ENCODE results near the gene SDCBP2.

The SDCBP2 gene

DNA sequence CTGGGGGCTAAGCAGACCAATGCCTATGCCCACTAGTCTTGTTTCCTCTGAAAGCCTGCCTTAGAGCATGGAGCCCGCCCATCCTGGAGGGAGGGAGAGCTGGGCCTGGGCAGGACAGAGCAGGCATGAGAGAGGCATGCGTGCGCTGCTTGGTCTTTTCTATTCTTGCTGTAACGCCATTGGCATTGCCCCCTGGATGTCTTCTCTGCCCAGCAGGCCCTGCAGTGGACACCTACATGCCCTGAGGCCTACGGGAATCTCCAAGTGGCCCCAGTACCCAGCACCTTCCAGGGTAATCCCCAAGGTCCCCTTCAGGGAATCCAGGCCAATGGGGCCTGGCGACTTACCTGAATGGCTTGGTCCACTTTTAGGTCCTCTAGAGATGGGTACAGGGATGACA, 8.9 kb downstream of the SDCBP2 start:
- no peak overlapping the region for H3K4me3 ChIP-seq (ENCODE audit: low read length)
- TF ChIP-seq ZNF274 (IDR thresholded peaks at IDR 0.05; ENCODE audit: low read depth, low read length) = no peak

DNA sequence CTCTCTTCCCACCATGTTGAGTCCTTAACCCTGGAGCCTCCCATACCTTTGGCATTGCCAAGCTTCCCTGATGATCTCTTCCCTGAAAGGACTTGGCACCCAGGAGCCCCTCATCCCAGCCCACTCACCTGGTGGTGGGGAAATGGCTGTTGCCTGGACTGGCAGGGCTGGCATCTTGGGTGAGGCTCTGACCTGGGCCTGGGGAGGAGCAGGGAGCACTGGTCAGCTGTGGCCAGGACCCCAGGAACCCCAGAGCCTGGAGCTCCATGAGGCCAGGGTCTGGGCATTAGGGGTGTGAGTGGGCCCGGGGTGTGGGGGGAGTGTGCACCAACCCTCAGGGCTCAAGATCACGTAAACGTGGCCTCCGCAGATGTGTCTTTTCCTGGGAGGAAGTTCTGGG, 9.5 kb downstream of the SDCBP2 start:
- TF ChIP-seq ZNF274 (IDR thresholded peaks at IDR 0.05; ENCODE audit: low read depth, low read length) = no peak
- H3K4me3 ChIP-seq (ENCODE audit: low read length) = no peak overlapping the region

DNA sequence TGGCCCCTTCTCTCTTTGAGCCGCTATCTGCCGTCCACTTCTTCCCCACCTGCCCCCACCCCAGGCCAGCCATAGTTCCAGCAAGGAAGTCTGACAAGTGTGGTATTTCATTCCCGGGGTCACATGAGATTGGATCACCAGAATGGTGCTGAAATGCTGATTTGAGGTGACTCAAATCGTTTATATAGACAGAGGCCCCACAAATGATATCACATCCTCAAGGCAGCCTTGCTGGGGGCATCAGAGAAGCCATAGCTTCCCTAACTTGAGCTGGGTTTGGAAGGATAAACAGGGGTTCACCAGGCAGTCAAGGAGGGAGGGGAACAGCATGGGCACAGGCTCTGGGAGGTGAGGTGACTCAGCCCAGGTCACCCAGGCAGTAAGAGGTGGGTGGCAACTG, 9.9 kb downstream of the SDCBP2 start:
- no peak for TF ChIP-seq ZNF274 (IDR thresholded peaks at IDR 0.05; ENCODE audit: low read depth, low read length)
- no peak overlapping the region for H3K4me3 ChIP-seq (ENCODE audit: low read length)

DNA sequence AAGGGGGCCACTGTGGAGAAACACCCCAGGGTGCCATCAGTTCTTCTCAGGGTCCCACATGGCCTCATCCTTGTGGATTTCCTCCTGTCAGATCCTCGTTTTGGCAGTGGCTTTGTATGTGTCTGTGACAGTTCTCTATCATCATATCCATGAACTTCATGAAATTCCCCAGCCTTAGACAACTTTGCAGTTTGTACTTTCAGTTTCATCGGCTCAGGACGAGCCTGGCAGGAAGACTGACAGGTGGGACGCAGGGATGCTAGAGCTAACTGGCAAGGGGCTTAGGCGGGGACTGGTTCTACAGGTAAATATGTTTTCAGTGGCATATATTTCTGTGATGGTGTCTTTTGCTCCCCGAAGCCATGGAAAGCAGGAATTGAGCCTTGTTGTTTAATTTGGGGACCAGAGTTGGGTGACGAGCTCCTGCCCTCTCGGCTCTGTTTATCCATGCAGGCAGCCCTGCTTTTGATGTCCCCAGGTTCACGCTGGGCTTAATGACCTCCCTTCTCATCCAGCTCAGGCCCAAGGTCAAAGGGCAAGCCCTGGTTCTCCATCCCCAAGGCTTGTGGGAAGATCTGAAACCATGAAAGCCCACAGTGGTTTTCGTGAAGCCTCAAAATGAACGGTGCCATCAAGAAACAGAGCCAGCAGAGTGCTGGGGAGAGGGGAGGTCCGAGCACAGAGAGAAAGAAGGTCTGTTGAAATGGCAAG, 11.2 kb downstream of the SDCBP2 start:
- no peak overlapping the region for H3K4me3 ChIP-seq (ENCODE audit: low read length)
- no peak for TF ChIP-seq ZNF274 (IDR thresholded peaks at IDR 0.05; ENCODE audit: low read depth, low read length)

DNA sequence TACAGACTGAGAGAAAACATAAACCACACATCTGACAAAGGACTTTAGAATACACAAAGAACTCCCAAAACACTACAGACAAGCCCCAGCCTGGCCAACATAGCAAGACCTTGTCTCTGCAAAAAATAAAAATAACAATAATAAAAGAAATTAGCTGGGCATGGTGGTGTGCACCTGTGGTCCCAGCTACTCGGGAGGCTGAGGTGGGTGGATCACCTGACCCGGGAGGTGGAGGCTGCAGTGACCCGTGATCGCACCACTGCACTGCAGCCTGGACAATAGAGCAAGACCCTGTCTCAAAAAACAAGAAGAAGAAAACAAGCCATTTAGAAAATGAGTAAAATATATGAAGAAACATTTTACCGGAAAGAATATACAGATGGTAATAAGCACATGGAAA, 13.1 kb downstream of the SDCBP2 start:
- no peak for TF ChIP-seq ZNF274 (IDR thresholded peaks at IDR 0.05; ENCODE audit: low read depth, low read length)
- no peak overlapping the region for H3K4me3 ChIP-seq (ENCODE audit: low read length)

DNA sequence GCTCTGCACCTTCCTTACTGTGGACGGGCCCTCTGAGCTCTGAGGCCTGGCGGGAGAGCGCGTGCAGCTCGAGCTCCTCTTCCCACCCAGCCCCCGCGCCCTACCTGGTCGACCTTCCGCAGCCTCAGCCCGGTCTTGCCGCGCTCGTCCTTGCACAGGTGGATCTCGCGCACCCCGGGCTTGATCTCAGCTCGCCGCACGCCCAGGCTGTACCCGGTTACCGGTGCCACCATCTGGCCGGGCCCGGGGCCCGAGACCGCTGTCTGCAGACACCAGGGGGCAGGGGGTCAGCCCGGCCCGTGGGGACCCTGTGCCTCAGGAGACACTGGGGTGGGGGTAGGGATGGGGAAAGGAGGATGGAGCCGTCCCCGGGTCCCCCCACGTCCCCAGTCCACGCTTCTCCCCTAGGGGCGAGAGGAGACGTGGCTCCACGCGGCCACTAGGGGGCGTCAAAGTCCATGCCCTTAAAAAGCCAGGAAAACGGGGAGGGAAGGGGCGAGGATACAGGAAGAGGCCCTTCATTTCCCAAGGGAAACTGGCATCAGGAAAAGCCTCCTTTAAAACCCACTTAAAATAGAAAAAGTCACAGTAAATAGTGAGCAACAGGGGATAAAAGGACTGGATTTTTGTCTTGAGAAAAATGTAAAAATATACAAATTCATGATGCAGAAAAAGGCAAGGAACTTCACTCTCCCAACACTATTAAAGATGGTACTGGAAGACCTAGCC, 15.5 kb downstream of the SDCBP2 start:
- no peak overlapping the region for H3K4me3 ChIP-seq (ENCODE audit: low read length)
- no peak for TF ChIP-seq ZNF274 (IDR thresholded peaks at IDR 0.05; ENCODE audit: low read depth, low read length)

DNA sequence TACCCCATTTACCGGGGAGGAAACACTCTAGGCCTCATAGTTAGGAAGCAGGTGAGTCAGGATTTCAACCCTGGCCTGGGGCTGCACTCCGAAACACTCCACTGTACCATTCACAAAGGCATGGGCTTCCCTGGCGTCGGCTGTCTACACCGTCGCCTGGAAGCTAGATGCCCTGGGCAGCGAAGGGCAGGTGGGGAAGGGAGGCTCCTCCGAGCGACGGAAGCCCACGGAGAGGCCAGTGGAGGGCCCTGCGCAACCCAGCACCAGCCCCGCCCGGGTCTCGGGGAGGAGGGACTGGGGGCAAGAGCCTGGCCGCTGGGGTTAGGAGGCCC, 16.1 kb downstream of the SDCBP2 start:
- no peak overlapping the region for H3K4me3 ChIP-seq (ENCODE audit: low read length)
- no peak for TF ChIP-seq ZNF274 (IDR thresholded peaks at IDR 0.05; ENCODE audit: low read depth, low read length)

DNA sequence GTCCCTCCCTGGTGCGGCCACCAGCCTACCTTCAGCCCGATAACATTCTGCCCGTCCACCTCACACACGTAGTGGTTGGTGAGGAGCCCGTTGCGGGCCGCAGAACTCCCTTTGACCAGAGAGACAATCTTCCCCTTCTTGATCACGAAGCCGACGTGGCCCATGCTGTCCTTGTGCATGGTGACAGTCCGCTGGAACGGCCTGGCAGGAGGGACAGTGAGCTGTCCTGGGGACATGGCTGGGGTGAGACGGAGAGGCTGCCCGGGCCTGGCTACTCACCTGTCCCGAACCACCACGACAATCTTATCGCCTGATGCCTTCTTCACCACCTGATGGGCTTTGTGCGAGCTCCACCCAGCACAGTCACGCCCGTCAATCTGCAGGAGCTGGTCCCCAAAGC, 16.6 kb downstream of the SDCBP2 start:
- no peak for TF ChIP-seq ZNF274 (IDR thresholded peaks at IDR 0.05; ENCODE audit: low read depth, low read length)

DNA sequence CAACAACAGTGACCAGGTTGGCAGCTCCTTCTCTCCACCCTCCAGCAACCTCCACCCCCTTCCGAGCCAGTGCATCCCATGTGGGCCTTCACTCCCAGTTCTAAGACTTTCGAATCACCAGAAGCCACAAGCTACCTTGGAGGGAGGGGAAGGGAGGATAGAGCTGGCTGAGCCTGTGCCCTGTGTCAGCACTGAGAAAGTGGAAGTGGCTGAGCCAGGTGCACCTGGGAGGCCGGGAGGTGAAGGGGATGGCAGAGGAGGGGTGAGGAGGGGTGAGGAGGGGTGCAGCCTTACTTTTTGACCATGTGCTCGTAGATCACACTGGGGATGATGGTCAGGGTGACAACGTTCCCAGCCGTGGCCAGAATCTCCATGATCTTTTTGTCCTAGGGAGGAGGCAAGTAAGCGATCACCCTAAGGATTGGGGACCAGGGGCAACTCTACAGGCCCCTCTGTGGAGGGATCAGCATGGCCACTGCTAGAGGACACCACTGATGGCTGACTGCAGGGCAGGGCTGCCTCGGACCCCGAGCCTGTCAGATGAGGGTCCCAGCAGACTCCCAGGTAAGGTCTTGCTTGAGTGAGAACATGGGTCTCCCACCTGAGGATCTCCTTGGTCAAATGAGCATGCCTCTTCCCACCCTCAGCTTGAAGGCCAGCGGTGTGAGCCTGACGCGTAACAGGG, 18.3 kb downstream of the SDCBP2 start:
- H3K4me3 ChIP-seq (ENCODE audit: low read length) = no peak overlapping the region
- no peak for TF ChIP-seq ZNF274 (IDR thresholded peaks at IDR 0.05; ENCODE audit: low read depth, low read length)

More for the DNA sequence above, 16.6 kb downstream of the SDCBP2 start:
- H3K4me3 ChIP-seq (ENCODE audit: low read length) = no peak overlapping the region

DNA sequence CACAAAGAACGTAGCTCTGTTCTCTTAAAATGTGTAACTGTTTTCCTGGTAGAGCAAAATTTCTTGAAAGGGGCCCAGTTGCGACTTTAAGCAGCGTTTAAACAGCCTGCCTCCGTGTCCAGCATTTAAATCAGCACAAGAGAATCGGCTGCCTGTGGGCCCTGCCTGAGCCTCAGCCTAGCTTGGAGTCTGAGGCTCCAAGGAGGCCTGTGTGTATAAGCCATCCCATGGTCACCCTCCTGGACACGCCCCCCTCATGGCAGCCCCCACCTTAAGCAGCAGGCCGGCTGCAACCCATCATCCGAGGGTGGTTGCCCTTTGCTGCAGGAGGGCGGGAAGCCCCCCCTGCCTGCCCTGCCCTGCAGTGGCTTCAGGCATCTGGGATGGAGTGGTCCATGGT, 18.9 kb downstream of the SDCBP2 start:
- no peak overlapping the region for H3K4me3 ChIP-seq (ENCODE audit: low read length)
- no peak for TF ChIP-seq ZNF274 (IDR thresholded peaks at IDR 0.05; ENCODE audit: low read depth, low read length)

DNA sequence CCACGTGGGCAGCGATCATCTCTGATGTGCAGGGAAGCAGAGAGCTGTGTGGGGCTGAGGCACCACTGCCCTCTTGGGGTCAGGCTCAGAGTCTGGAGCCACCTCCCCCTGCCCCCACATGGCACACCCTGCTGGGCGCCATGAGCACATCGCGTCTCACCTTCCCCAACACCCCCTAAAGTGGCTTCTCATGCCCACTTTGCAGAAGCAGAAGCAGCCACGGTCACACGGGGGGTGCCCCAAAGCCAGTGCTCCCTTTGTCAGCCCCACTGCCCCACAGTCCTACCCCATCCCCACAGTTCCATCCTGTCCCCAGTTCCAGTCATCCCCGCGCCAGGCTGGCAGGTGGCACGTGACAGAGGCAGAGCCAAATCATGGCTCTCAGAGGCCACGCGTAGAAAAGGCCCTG, 19.5 kb downstream of the SDCBP2 start:
- H3K4me3 ChIP-seq (ENCODE audit: low read length) = no peak overlapping the region

DNA sequence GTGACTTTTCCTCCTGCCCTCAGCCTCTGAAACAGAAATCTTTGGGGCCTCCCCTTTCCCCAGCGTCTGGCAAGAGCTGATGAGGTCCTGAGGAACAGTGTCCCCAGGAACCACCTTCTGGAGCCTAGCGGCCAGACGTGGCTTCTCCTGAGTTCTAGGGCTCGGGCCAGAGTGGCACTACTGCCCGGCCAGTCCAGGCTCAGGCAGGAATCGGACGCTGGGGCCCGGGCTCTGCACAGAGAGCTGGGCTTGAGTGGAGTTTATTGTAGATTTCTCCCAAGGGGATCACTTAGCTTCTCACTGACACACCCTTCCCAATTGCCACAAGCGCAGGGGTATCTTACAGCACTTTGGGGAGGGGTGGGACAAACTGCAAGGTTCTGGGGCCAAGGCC, 20.2 kb downstream of the SDCBP2 start:
- no peak overlapping the region for H3K4me3 ChIP-seq (ENCODE audit: low read length)
- TF ChIP-seq ZNF274 (IDR thresholded peaks at IDR 0.05; ENCODE audit: low read depth, low read length) = no peak

More for the DNA sequence above, 19.5 kb downstream of the SDCBP2 start:
- TF ChIP-seq ZNF274 (IDR thresholded peaks at IDR 0.05; ENCODE audit: low read depth, low read length) = no peak

DNA sequence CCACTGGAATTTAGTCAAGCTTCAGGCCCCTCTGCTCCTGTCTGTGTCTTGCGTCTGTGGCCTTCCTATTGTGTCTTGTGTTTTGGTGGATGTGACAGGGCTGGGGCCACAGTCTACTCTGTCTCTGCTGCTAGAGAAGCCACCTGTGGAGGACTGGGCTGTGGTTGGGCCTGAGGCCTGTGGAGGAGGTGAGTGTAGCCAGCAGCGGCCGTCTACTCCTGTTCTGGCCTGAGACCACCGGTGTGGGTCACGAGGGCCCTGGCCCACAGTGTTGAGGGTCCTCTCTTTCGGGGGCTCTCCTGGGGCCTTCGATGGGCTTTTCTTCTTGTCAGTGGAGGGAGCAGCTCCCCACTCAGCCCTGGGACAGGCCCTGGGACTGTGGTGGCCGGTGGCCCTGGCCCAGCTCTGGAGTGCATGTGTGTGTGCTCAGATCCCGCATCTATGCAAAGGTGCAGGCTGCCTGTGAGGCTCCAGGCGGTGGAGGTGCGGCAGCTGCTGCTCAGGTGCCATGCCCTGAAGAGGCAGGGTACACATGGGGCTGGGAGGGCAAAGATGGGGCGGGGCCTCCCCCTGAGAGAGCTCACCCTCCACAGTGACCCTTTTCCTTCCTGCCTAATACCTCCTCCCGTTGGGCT, 20.8 kb downstream of the SDCBP2 start:
- TF ChIP-seq ZNF274 (IDR thresholded peaks at IDR 0.05; ENCODE audit: low read depth, low read length) = no peak
- no peak overlapping the region for H3K4me3 ChIP-seq (ENCODE audit: low read length)

DNA sequence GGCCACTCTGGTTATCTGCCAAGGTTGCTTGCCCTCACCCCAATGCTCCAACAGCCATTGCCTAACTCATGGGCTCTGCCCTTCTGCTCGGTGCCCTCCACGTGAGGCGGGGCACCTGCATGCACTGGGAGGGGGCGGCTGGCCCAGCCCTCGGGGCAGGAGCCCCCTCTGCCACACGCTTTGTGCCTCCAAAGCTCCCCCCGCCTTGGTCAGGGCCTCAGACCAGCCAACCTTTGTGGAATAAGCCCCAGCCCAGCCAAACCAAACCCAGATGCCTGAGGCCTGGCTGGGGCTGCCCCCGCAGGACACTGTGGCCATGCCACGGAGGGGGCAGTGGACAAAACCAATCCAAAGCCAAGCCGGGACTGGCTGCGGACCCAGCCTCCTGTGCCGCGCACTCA, 21.4 kb downstream of the SDCBP2 start:
- no peak for TF ChIP-seq ZNF274 (IDR thresholded peaks at IDR 0.05; ENCODE audit: low read depth, low read length)
- no peak overlapping the region for H3K4me3 ChIP-seq (ENCODE audit: low read length)

DNA sequence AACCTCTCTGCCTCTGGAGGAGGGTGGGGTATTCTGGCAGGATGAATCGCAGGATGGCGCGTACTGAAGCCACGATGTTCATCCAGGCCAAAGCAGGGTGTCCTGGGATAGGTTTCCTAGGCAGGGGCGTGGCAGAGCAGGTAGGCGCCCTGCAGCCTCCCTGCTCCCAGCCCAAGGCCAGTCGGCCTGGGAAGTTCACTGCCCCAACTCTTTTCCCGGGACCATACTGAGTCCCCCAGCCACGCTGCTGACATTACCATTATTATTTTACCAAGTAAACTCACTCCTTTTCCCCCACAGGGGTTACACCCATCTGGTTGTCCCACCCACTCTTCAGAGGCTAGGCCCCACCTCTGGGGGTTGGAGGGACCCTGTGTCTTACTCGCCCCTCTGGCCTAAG, 21.8 kb downstream of the SDCBP2 start:
- no peak overlapping the region for H3K4me3 ChIP-seq (ENCODE audit: low read length)
- no peak for TF ChIP-seq ZNF274 (IDR thresholded peaks at IDR 0.05; ENCODE audit: low read depth, low read length)
